Esophagus squamous epithelium (tissue), 5 donors: ENCODE measurements around the gene COLGALT1. TPM values are rescaled to one million over a fixed set of nuclear protein-coding genes. Genes with fewer than 3 reads are reported as not detected.
"Not testable (repeated sequence)": the region's sequence is repeated elsewhere in the genome, so short reads cannot be mapped to it uniquely, and the experiment has no call there.

Experiments
- DNase-seq: peaks from one replicate; lab custom pipeline; 2025; lab: John Stamatoyannopoulos, UW
- H3K27ac ChIP-seq, 4 donors: fragments of 200-600 bp; sonication (generic); one replicate each; pipeline ENCODE4 v1.5.1; 2016 to 2019; ENCODE audit warnings: mild to moderate bottlenecking in 1 of 4
- H3K27me3 ChIP-seq, 4 donors: fragments of 200-600 bp; sonication (generic); 1 replicate in 3 of 4; 2 replicates in 1 of 4; pipeline versions ENCODE4 v1.5.1 to v1.6.0; 2017 to 2021; ENCODE audit warnings: antibody characterized with exemption in 1 of 4
- H3K36me3 ChIP-seq, 3 donors: fragments of 200-600 bp; sonication (generic); one replicate each; pipeline ENCODE4 v1.5.1; 2016 to 2019
- H3K4me1 ChIP-seq, 3 donors: fragments of 200-600 bp; sonication (generic); one replicate each; pipeline ENCODE4 v1.5.1; 2017 to 2019
- H3K4me3 ChIP-seq, 4 donors: fragments of 200-600 bp; sonication (generic); 1 replicate in 3 of 4; 2 replicates in 1 of 4; pipeline ENCODE4 v1.5.1; 2016 to 2019; ENCODE audit warnings: mild to moderate bottlenecking in 2 of 4, moderate library complexity in 1 of 4
- H3K9me3 ChIP-seq, 3 donors: fragments of 200-600 bp; sonication (generic); one replicate each; pipeline ENCODE4 v1.5.1; 2016 to 2019
- POLR2A ChIP-seq, 4 donors: fragments of 450-650 bp; IDR thresholded peaks; one replicate each; pipeline ENCODE4 v1.6.1; 2017; ENCODE audit warnings: antibody characterized with exemption in 4 of 4, mild to moderate bottlenecking in 4 of 4, moderate library complexity in 3 of 4
- WGBS, 2 donors: methylation state at CpG; one replicate each; pipeline ENCODE4 v1.1.5; 2018; 5-methylcytosine and 5-hydroxymethylcytosine counted together
- intact Hi-C: fragments of 100-400 bp; cut with DNase I; formaldehyde crosslinking; loops from one replicate; pipeline ENCODE4 v1.15.0; 2022
- total RNA-seq, 4 donors: library from RNA; depleted of rRNA; stranded (reverse); fragments of >200 nt; gene quantifications; one replicate each; pipeline ENCODE4 v1.1.0, GENCODE V29; 2016
- TF ChIP-seq, protein P1 (sequence below), 6 experiments: fragments of 450-650 bp in 4 of 6; fragments of 200-600 bp in 2 of 6; sonication (generic) in 2 of 6; IDR thresholded peaks; one replicate each; pipeline ENCODE4 v1.5.1; 2016 to 2019; ENCODE audit warnings: antibody characterized with exemption in 6 of 6, mild to moderate bottlenecking in 4 of 6, moderate library complexity in 4 of 6
- donor health status: DM: yes; HTN: yes; CAD: no.

Gene COLGALT1
- total RNA-seq, 4 donors from 2014 or later: 23.1 to 51.9 (median 35.6) TPM

DNA sequence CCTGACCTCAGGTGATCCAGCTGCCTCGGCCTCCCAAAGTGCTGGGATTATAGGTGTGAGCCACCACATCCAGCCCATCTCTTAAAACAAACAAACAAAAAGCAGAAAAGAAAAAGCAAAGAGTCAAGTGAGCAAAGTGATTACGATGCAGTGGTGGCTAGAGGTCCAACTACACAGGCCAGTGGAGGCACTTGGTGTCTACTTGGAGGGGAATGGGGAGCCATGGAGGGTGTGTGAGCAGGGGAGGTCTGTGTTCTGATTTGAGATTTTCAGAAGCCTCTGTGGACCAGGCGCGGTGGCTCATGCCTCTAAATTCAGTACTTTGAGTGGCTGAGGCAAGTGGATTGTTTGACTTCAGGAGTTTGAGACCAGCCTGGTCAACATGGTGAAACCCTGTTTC, 6.6 kb downstream of the COLGALT1 start:
- peaks cover 0 to 24% (median 2%) of the 10 kb centered on the region in 3 donors for H3K4me1 ChIP-seq
- WGBS, 2 donors: 94% methylated on average over 3 to 4 of the region's 4 CpGs
- H3K27me3 ChIP-seq: no peaks in the 10 kb centered on the region
- peaks cover 0 to 96% (median 14%) of the 10 kb centered on the region in 3 donors for H3K36me3 ChIP-seq
- no peak for TF ChIP-seq POLR2A (IDR thresholded peaks at IDR 0.05)
- TF ChIP-seq, protein P1, sequence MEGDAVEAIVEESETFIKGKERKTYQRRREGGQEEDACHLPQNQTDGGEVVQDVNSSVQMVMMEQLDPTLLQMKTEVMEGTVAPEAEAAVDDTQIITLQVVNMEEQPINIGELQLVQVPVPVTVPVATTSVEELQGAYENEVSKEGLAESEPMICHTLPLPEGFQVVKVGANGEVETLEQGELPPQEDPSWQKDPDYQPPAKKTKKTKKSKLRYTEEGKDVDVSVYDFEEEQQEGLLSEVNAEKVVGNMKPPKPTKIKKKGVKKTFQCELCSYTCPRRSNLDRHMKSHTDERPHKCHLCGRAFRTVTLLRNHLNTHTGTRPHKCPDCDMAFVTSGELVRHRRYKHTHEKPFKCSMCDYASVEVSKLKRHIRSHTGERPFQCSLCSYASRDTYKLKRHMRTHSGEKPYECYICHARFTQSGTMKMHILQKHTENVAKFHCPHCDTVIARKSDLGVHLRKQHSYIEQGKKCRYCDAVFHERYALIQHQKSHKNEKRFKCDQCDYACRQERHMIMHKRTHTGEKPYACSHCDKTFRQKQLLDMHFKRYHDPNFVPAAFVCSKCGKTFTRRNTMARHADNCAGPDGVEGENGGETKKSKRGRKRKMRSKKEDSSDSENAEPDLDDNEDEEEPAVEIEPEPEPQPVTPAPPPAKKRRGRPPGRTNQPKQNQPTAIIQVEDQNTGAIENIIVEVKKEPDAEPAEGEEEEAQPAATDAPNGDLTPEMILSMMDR (IDR thresholded peaks at IDR 0.05): no peak
- no peak for DNase-seq
- H3K4me3 ChIP-seq: no peak overlapping the region
- no peak overlapping the region for H3K27ac ChIP-seq
- intact Hi-C loops: no loop called here
- no peaks in the 10 kb centered on the region for H3K9me3 ChIP-seq

DNA sequence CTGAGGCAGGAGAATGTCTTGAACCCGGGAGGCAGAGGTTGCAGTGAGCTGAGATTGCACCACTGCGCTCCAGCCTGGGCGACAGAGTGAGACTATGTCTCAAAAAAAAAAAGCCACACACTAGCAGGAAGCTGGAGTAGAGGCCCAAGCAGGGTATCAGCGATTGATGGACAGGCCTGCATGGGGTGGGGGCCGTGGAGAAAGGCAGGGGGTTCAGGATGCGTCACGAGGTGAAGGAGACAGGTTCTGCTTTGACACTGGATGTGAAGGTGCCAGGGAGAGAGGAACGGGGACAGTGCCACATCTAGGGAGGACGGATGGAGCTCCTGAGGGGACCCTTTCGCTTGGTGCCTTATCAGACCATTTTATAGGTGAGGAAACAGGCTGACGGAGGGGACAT, 7.1 kb downstream of the COLGALT1 start:
- Histone ChIP-seq H3K4me3 (no peak overlapping the region), H3K36me3 (peaks cover 0 to 96% (median 19%) of the 10 kb centered on the region in 3 donors), H3K27ac (no peak overlapping the region), H3K27me3 (no peaks in the 10 kb centered on the region), H3K9me3 (no peaks in the 10 kb centered on the region), H3K4me1 (peaks cover 0 to 19% (median 0%) of the 10 kb centered on the region in 3 donors)
- no peak for DNase-seq
- no peak for TF ChIP-seq POLR2A (IDR thresholded peaks at IDR 0.05)
- TF ChIP-seq, protein P1 (IDR thresholded peaks at IDR 0.05): no peak
- intact Hi-C loops: no loop called here
- 81 to 87% methylated on average over 8 to 11 of the region's 11 CpGs for WGBS, 2 donors

DNA sequence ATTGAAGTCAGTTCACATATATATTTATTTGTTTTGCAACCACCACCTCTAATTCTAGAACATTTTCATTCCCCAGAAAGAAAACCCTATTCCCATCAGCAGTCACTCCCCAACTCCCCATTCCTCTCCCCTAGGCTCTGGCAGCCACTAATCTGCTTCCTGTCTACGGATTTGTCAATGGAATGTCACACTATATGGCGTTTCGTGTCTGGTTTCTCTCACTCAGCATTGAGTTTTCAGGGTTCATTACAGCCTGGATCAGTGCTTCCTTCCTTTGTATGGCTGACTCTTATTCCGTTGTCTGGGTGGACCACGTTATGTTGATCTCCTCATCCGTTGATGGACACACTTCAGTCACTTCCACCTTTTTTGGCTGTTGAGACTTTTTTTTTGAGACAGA, 9.3 kb downstream of the COLGALT1 start:
- 68 to 73% methylated on average over 6 of the region's 6 CpGs for WGBS, 2 donors
- Histone ChIP-seq H3K36me3 (peaks cover 11 to 99% (median 28%) of the 10 kb centered on the region in 3 donors), H3K9me3 (no peaks in the 10 kb centered on the region), H3K4me3 (no peak overlapping the region), H3K27me3 (no peaks in the 10 kb centered on the region), H3K4me1 (peaks cover 0 to 5% (median 0%) of the 10 kb centered on the region in 3 donors), H3K27ac (no peak overlapping the region)
- no peak for TF ChIP-seq POLR2A (IDR thresholded peaks at IDR 0.05)
- TF ChIP-seq, protein P1 (IDR thresholded peaks at IDR 0.05): no peak
- DNase-seq: no peak
- intact Hi-C loops: no loop called here

- 75 to 76% methylated on average over 2 to 3 of the region's 3 CpGs for whole genome bisulfite sequencing, 2 donors
Measured at GRCh38 chr19:17565611-17566010, 10.2 kb downstream of the COLGALT1 start.

DNA sequence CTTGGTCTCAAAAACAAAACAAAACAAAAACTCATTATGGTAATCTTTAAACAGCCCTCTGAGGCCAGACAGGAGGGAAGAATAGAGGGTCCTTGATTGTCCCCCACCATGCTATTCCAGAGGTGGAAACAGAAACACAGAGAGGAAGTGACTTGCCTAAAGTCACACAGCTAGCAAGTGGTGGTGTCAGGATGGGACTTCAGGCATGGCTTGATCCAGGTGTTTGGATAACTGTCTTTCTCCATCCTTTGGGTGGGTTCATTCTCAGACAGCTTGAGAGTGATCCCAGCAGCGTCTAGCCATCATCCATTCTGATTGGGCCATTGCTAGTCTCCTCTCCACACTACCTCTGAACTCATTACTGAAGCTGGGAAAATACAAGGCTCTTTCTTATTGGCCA, 12.5 kb downstream of the COLGALT1 start:
- no peaks in the 10 kb centered on the region for H3K4me1 ChIP-seq
- no peak for TF ChIP-seq POLR2A (IDR thresholded peaks at IDR 0.05)
- TF ChIP-seq, protein P1 (IDR thresholded peaks at IDR 0.05): no peak
- no peak overlapping the region for H3K4me3 ChIP-seq
- WGBS, 2 donors: 90% methylated on average over 1 of the region's 1 CpG; no CpG with 5 or more reads in 1 of the 2 donors
- DNase-seq: no peak
- no peak overlapping the region for H3K27ac ChIP-seq
- H3K36me3 ChIP-seq: peaks cover 27 to 99% (median 48%) of the 10 kb centered on the region in 3 donors
- H3K27me3 ChIP-seq: no peaks in the 10 kb centered on the region
- H3K9me3 ChIP-seq: no peaks in the 10 kb centered on the region
- intact Hi-C loops: no loop called here

More at GRCh38 chr19:17565611-17566010, 10.2 kb downstream of the COLGALT1 start:
- Histone ChIP-seq H3K9me3 (no peaks in the 10 kb centered on the region), H3K4me1 (peaks cover 0 to 5% (median 0%) of the 10 kb centered on the region in 3 donors), H3K27me3 (no peaks in the 10 kb centered on the region), H3K4me3 (no peak overlapping the region), H3K36me3 (peaks cover 11 to 99% (median 30%) of the 10 kb centered on the region in 3 donors), H3K27ac (no peak overlapping the region)
- intact Hi-C loops: no loop called here
- TF ChIP-seq, protein P1 (IDR thresholded peaks at IDR 0.05): no peak
- no peak for TF ChIP-seq POLR2A (IDR thresholded peaks at IDR 0.05)
- DNase-seq: no peak

DNA sequence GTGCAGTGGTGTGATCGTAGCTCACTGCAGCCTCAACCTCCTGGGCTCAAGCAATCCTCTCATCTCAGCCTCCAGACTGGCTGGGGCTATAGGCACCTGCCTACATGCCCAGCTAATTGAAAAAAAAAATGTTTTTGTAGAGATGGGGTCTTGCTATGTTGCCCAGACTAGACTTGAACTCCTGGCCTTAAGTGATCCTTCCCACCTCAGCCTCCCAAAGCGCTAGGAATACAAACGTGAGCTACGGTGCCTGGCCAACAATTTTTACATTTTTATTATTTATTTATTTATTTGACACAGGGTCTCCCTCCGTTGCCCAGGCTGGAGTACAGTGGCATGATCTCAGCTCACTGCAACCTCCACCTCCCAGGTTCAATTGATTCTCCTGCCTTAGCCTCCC, 14.8 kb downstream of the COLGALT1 start:
- intact Hi-C loops, H3K4me1 ChIP-seq, H3K27ac ChIP-seq, H3K4me3 ChIP-seq, DNase-seq, H3K9me3 ChIP-seq, H3K27me3 ChIP-seq: not testable (repeated sequence)
- WGBS, 2 donors: 93 to 96% methylated on average over 5 of the region's 5 CpGs
- H3K36me3 ChIP-seq: peaks cover 27 to 98% (median 51%) of the 10 kb centered on the region in 3 donors
